Measurements from ENCODE around the gene MED9. TPM values are rescaled to one million over a fixed set of nuclear protein-coding genes. Genes with fewer than 3 reads are reported as not detected.

Gene MED9
- total RNA-seq, 2 donors from 2014 or later = 19.5 to 20.4 TPM

- intact Hi-C loops (cut with DNase I, micrococcal nuclease) = loop anchor here in 1 of 2 donors (10.0 kb wide), 1 partner anchor 56 kb away; no protein-coding TSS in a partner anchor
- DNase-seq = no peak
- no peak for ATAC-seq
Measured at GRCh38 chr17:17508646-17509591, 32.1 kb downstream of the MED9 start.

DNA sequence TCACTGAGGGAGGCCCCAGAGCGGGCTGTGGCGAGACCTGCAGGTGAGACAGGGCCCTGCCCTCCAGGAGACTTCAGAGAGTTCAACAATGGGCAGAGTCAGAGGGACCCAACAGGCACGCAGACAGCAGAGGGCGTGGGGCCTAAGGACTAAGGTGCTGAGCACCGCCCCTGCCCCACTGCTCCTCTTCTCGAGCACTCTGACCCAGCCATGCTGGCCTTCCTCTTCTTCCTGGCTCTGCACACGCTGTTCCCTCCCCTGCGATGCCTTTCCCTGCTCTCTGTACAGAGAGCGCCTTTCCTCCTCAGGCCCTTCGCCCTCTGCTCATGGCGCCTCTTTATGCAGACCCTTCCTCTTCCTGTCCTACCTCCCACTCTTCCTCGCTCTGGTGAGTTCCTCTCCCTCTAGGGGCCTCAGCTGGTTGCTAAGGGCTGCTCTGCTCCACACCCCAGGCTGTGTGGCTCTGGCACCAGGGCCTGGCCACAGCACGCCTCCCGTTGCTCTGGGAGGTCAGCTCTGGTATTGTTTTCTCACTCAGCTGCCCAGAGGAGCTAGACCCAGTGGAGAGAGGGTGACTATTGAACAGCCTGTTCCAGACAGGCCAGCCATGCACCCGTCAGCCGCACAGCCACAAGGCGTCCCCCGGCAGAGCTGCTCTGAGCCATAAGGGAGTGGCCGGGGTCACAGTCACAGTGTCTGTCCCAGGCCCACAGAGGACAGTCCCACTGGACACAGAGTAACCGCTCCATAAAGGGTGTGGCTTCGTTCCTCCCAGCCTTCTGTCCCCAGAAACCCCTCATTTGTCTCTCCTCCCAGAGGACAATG is 33.0 kb downstream of the MED9 start:
- intact Hi-C loops (cut with DNase I, micrococcal nuclease) = loop anchor here in 1 of 2 donors (10.0 kb wide), 1 partner anchor 55 kb away; no protein-coding TSS in a partner anchor
- no peak for DNase-seq
- ATAC-seq = no peak

DNA sequence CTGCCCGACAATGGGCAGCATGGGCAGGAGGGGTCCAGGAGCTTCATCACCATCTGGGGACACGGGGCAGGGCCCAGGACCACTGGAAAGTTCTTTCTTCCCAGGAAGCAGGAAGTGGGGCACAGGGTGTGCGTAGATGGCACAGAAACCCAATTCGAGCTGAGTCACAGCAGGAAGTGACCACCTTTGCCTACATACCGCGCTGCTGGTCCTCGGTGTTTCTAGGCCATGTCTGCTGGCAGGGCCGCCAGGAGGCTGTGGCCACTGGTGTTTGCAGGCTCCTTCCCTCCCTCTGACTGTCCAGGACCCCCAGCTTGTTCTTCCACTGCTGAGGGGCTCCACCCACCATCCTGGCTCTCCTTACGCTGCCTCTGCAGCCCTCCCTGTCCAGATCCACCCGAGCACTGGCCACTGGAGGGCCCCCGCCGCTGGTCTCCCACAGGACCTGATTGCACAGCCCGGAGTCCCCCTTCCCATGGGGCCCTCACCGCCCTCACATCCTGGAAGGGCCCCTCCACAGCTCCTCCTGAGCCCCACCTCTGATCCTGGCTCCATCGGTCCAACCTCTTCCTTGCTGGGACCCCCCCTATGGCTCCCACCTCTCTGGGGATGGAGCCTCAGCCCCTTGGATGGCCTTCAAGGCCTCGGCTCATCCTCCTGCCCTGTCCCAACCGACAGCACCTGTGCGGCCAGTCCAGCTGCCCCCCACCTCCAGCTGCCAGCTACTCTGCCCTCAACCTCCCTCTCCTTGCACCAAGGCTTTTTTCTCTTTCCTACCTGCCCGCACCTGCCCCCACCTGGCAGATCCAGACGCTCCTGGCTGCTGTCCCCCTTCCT is 33.9 kb downstream of the MED9 start:
- intact Hi-C loops (cut with DNase I, micrococcal nuclease) = no loop called here
- ATAC-seq (no peak), DNase-seq (no peak)

- ATAC-seq (no peak), DNase-seq (no peak)
- intact Hi-C loops (cut with DNase I, micrococcal nuclease) = no loop called here
Measured at GRCh38 chr17:17511293-17511741, 34.5 kb downstream of the MED9 start.

DNA sequence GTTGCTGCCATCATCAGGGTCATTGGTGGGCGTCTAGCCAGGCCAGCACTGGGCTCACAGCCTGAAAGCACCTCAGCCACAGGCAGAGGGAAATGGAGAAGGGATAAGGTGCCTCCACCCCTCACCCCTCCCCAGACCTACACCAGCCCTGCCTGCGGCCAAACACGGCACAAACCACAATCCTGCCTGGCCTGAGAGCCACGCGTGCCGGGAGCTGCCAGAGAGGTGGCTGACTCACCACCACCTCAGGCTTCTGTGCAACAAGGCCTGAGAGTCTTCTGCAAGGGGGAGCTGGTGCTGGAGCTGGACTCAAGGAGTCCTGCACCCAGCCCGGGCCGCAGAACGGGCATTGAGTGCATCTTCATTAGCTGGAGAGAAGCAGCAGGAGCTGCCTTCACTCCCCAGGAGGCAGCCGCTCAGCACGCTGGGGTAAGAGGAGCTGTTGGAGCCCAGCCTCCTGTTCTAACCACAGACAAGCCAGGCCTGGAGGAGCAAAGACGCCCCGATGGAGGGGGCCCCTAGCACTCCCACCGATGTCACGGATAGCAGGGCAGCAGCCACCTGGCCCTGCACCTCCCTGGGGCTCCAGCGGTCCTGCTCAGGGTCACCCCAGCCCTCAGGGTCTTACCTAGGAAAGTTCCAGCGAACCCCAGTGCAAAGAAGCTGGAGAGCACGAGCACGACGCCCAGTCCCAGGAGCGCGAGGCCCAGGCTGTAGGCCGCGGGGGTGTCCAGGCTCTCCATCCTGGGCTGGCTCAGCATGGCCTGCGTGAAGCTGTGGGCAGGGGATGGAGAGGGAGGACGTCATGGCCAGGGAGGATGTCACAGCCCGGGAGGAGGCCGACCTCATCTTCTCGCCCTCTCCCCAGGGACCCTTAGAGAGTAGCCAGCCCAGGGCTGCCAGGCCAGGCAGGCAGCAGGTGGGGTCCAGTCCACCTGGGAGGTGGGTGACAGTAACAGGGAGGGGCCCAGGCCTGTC is 35.4 kb downstream of the MED9 start:
- no peak for ATAC-seq
- no peak for DNase-seq
- intact Hi-C loops (cut with DNase I, micrococcal nuclease) = no loop called here

GRCh38 chr17:17512866-17513265 is 36.1 kb downstream of the MED9 start:
- ATAC-seq (no peak), DNase-seq (no peak)
- intact Hi-C loops (cut with DNase I, micrococcal nuclease) = no loop called here

GRCh38 chr17:17513626-17514025 is 36.8 kb downstream of the MED9 start:
- DNase-seq (no peak), ATAC-seq (no peak)
- intact Hi-C loops (cut with DNase I, micrococcal nuclease) = no loop called here

DNA sequence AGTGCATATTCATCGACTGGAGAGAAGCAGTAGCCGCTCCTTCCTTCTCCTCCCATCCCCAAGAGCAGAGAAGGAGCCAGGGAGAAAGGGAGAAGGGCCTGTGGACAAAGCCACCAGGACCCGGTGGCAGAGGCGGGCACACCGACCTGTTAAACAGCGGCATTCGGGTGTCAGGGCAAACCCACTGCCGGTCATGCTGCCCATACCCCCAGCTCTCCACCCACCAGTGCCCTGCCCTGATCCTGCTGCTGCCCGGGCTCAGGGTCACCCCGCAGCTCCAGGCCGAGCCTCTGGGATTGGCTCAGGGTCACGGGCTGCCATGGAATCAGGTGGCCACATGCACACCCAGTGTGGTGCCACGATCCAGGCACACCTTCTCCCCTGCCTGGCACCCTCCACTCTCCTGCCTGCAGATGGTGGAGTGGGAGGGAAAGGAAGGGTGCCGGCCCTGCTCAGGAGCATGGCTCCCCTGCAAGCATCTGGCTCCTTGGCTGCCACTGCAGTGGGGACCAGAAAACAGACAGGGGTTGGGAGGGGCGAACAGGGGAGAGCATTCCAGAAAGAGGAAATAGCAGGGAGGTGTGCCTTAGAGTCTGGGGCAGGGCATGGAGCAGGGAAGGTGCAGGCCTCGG is 37.7 kb downstream of the MED9 start:
- ATAC-seq (peak; percentile 38), DNase-seq (no peak)
- intact Hi-C loops (cut with DNase I, micrococcal nuclease) = no loop called here

- intact Hi-C loops (cut with DNase I, micrococcal nuclease) = no loop called here
Measured at GRCh38 chr17:17514993-17515933, 38.5 kb downstream of the MED9 start.

GRCh38 chr17:17515934-17516930 is 39.4 kb downstream of the MED9 start:
- DNase-seq = no peak
- peak; percentile 43 for ATAC-seq
- intact Hi-C loops (cut with DNase I, micrococcal nuclease) = no loop called here

More at GRCh38 chr17:17514993-17515933, 38.5 kb downstream of the MED9 start:
- DNase-seq (no peak), ATAC-seq (no peak)

DNA sequence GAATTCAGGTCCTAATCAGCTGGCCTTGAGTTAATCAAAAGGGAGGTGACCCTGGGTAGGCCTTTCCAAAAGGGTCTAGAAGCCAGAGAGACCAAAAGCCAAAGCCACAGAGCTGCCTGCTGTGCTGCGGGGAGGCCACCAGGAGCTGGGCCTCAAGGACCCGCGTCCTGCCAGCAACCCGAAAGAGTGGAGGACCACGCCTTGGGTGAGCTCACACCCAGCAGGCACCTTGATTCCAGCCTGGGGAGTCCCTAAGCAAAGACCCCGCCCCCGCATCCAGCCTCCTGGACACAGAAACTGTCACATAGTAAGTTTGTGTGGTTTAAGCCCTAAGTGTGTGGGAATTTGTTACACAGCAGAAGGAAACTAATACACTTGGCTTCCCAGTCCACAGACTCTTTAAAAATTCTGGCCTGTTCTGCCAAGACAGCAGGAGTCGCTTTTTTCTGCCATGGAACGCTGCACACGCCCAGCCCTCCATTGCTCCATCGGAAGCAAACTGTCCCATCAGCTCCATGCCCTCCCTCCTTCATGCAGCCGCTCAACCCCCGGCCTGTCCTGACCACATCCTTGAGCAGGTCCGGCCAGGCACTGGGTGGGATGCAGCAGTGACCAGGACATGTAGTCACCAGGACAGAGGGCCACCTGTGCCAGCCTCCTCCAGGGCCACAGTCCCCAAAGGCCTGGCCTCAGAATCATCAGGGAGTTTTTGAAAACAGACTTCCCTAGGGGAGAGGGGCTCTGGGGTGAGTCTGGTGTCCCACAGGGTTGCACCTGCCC is 40.3 kb downstream of the MED9 start:
- ATAC-seq = peak; percentile 34
- intact Hi-C loops (cut with DNase I, micrococcal nuclease) = no loop called here
- DNase-seq = no peak

DNA sequence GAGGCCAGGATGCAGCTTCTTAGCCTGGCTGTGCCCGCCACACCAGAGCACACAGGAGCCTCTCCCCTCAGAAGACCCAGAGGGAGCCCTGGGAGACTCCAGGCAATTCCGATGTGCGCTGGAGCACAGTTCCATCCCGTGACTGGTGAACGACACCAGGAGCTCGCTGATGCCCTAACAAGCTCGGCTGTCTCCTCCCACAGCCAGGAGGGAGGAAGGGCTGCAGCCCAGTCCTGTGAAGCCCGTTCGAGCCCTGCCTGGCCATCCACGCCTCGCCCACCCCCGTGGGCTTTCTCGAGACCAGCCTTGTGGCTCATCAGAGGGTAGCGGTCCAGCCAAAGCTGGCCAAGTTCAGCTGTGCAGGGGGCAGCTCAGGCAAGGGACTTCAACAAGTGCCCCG is 41.2 kb downstream of the MED9 start:
- intact Hi-C loops (cut with DNase I, micrococcal nuclease) = no loop called here
- DNase-seq = no peak
- no peak for ATAC-seq

GRCh38 chr17:17518951-17519350 is 42.2 kb downstream of the MED9 start:
- no peak for DNase-seq
- intact Hi-C loops (cut with DNase I, micrococcal nuclease) = no loop called here
- no peak for ATAC-seq

- no peak for DNase-seq
- ATAC-seq = no peak
- intact Hi-C loops (cut with DNase I, micrococcal nuclease) = no loop called here
Measured at GRCh38 chr17:17519886-17520285, 43.1 kb downstream of the MED9 start.

All from left colon (tissue), 2 donors.